HG03139 (cell line): ENCODE data around the gene ATP11A.
"Not testable (repeated sequence)": the region's sequence is repeated elsewhere in the genome, so short reads cannot be mapped to it uniquely, and the experiment has no call there.

Experiments used
- ATAC-seq: cut with Tn5 transposase; IDR thresholded peaks from one replicate; pipeline ENCODE4 v1.9.1; 2021; ENCODE audit not compliant: unreplicated experiment

ATP11A gene

GRCh38 chr13:112669881-112670499 lies 19.8 kb upstream of the ATP11A start:
- no peak for ATAC-seq

- no peak for ATAC-seq
Observed at GRCh38 chr13:112670864-112671263, 19.0 kb upstream of the ATP11A start.

GRCh38 chr13:112671359-112671758 lies 18.5 kb upstream of the ATP11A start:
- no peak for ATAC-seq

GRCh38 chr13:112672651-112673284 lies 17.1 kb upstream of the ATP11A start:
- ATAC-seq = no peak

GRCh38 chr13:112674412-112675365 lies 15.1 kb upstream of the ATP11A start:
- no peak for ATAC-seq

- no peak for ATAC-seq
Observed at GRCh38 chr13:112675366-112675756, 14.5 kb upstream of the ATP11A start.

- not testable (repeated sequence) for ATAC-seq
Observed at GRCh38 chr13:112677421-112677962, 12.3 kb upstream of the ATP11A start.

GRCh38 chr13:112679381-112679780 lies 10.5 kb upstream of the ATP11A start:
- no peak for ATAC-seq

GRCh38 chr13:112679932-112680677 lies 9.7 kb upstream of the ATP11A start:
- no peak for ATAC-seq

- ATAC-seq = no peak
Observed at GRCh38 chr13:112680741-112681360, 9.0 kb upstream of the ATP11A start.

- ATAC-seq = no peak
Observed at GRCh38 chr13:112683581-112683980, 6.3 kb upstream of the ATP11A start.

GRCh38 chr13:112684071-112684845 lies 5.6 kb upstream of the ATP11A start:
- ATAC-seq = no peak

GRCh38 chr13:112685189-112685805 lies 4.5 kb upstream of the ATP11A start:
- ATAC-seq = not testable (repeated sequence)

- ATAC-seq = no peak
Observed at GRCh38 chr13:112685896-112686295, 3.9 kb upstream of the ATP11A start.

GRCh38 chr13:112686364-112686763 lies 3.5 kb upstream of the ATP11A start:
- no peak for ATAC-seq

GRCh38 chr13:112686987-112687386 lies 2.9 kb upstream of the ATP11A start:
- ATAC-seq = no peak

GRCh38 chr13:112687836-112688559 lies 1.8 kb upstream of the ATP11A start:
- ATAC-seq = no peak

GRCh38 chr13:112688560-112689302 lies 1.1 kb upstream of the ATP11A start:
- ATAC-seq = no peak
